HG02678 (cell line): Measurements from ENCODE around the gene GALNT1.
"Not testable (repeated sequence)": the region's sequence is repeated elsewhere in the genome, so short reads cannot be mapped to it uniquely, and the experiment has no call there.

Experiments used
- ATAC-seq: cut with Tn5 transposase; IDR thresholded peaks from one replicate; pipeline ENCODE4 v1.9.1; 2021; ENCODE audit warnings: mild to moderate bottlenecking, moderate library complexity; ENCODE audit not compliant: unreplicated experiment

Gene GALNT1

DNA sequence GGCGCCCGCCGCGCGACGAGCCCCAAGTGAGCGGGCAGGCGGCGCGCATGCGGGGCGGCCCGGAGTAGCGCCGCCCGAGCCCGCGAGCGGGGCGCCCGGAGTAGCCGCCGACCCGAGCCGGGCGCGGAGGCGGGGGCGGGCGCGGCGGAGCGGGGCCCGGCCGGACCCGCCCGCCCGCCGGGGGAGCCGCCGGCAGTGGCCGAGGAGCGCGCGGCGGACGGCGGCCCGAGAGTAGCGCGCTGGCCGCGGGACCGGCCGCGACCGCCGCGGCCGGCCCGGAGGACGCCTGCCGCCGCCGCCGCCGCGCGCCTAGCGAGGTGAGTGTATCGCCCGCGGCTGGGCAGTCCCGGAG is at the start of gene GALNT1:
TSS of gene GALNT1 (plus strand) at position 195 of the 352 bp plus-strand sequence. CDS start 72,923 bp downstream, outside the sequence.
- ATAC-seq = peak; percentile 24

DNA sequence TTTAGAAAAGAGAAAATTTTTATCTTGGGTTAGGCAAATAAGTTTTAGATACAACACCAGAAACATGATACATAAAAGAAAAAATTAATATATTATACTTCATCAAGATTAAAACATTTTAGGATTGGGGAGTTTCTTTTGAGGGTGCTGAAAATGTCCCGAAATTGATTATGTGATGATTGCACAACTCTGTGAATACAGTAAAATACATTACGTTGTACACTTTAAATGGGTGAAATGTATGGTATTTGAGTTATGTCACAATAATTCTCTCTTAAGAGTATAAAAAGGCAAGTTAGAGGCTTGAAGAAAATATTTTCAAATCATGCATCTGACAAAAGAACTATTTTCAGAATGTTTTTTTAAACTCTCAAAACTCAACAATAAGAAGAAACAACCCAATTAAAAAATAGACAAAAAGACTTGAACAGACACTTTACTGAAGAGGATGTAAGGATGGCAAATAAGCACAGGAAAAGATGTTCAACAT is 47.6 kb upstream of the GALNT1 start:
- no peak for ATAC-seq

DNA sequence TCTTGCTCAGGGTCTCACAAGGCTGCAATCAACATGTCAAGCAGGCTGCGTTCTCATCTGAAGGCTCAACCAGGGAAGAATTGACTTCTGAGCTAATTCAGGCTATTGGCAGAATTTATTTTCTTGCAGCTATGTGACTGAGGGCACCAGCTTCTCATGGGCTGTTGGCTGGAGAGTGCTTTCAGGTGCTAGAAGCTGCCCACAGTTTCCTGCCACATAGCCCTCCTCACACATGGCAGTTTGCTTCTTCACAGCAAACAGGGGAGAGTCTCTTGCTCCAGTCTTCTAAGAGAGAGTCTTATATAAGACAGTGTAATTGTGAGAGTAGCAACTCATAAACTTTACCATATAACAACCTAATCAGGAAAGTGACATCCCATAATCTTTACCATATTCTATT is 46.2 kb upstream of the GALNT1 start:
- ATAC-seq = no peak

DNA sequence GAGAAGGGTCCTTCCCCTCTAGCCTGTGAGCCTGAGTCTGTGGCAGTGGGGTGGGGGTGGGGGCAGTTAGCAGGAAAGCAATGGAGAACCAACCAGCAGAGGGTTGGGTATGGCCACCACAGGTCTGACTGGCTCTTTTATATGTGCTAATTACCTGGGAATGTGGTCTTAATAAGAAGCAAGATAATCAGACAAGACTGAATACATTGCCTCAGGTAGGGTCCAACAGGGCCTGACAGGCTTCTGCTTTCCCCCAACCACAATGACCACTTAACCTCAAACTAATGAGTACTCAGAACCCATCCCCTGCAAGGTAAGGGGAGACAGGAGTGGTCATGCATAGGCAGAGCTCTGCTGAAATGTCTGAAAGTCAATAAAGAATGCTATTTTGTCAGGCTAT is 39.2 kb upstream of the GALNT1 start:
- no peak for ATAC-seq

DNA sequence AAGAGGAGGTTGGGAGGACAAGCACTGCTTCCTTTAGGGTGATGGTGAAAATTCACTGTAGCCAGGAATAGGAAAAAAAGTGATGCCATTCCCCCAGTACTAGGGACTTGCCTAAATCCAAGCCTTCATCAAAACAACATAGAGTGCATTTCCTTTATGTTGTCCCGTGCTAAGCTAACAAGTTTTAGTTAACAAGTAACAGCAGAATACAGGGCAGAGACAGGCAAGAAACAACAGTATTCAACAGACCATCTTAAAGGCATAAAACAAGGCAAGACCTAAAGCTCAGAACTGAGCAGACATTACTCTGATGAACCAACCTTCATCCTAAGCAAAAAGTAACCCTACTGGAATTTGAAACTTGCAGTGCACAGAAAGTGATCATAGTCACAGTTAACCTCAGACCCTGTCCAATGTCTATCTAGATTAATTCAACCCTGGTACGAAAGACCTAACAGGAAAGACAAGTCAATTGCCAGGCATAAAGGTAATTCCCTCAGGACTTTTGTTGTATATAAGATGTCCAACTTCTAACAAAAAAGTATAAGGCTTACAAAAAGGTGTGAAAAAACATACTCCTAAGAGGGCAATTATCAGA is 34.4 kb upstream of the GALNT1 start:
- ATAC-seq = no peak

DNA sequence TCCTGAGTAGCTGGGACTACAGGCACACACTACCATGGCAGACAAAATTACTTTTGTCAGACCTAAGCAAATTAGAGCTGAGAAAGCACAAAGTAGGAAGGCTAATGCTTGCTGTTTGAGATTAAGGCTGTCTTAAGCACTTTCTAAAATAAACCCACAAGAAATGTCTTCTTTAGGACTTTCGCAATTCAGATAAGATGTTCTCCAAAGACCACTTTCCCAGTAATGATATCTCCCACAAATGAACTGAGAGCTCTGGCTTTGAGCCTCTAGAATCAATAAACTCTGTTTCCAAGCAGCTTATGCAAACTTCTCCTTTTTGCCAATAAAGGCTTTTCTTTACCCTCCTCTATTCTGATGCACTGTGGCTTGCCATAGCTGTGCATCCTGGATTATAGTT is 32.0 kb upstream of the GALNT1 start:
- ATAC-seq = no peak

DNA sequence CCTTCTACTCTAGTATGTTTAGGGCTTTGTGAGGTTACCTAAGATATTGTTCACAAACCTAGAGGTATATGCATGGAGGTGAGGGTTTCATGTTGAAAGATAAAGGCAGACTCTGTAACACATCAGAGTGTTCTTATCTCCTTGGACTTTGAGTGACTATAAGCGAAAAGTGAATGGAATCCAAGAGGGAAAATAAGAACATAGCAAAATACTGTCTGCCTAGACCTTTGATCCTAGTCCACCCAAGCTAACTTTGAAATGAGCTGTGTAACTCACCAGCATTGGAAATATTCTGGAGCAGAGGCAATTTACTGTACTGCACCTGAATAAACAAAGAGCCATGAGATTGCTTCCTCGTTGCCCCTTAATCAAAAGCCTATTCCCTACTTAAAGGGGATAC is 28.2 kb upstream of the GALNT1 start:
- no peak for ATAC-seq

DNA sequence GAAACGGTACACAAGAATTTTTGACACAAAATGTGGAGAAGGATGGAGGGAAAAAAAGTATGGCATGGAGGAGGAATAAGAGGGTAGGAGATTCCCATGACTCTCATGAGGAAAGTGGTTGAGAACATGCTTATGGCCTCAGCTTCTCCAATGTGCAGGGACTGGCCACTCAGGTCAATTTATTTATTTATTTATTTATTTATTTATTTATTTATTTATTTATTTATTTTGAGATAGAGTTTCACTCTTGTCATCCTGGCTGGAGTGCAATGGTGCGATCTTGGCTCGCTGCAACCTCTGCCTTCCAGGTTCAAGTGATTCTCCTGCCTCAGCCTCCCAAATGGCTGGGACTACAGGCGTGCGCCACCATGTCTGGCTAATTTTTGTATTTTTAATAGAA is 26.0 kb upstream of the GALNT1 start:
- not testable (repeated sequence) for ATAC-seq

DNA sequence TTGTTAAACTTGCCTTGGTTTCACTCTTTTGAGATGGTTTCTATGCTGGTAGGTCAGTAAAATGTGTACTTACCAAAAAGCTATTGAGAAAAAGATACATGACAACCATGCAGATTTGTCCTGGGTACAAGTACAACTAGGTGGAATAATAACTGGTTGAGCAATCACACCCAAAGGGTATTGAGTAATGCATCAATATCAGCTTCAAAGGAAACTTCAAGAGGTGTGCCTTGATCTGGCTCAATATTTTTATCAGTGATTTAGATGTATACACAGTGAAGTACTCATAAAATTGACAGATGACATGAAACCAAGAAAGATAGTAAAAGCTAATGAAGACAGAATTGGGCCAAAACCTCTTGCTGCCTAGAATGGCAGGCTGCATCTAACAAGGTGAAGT is 21.7 kb upstream of the GALNT1 start:
- ATAC-seq = no peak

DNA sequence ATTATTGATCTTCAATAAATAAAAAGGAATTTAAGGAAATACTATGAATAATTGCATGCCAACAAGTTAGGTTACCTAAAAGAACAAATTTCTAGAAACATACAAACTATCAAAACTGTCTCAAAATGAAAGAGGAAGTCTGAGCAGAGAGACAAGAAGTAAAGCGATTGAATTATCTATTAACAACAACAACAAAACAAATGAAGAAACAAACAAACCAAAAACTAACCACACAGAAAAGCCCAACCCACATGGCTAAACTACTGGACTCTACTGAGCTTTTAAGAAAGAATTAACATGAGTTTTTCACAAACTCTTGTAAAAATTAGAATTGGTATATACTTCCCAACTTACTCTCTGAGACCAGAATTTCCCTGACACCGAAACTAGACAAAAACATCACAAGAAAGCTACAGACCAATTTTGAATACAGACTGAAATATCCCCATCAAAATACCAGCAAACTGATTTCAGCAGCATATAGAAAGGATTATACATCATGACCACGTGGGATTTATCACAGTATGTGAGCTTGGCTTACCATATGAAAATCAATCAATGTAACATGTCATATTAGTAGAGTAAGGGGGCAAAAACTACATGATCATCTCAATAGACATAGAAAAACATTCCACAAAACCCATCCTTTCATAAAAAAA is 16.6 kb upstream of the GALNT1 start:
- peak; percentile 85 for ATAC-seq

DNA sequence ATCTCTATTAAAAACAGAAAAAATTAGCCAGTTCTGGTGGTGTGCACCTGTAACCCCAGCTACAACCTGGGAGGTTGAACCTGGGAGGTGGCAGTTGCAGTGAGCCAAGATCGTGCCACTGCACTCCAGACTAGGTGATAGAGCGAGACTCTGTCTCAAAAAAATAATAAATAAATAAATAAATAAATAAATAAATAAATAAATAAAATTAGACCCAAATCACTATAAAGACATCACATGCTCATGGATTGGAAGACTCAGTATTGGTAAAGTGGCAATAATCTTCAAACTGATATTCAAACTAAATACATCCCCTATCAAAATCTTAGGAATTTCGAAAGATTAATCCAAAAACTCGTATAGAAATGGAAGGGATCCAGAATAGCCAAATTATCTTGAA is 15.5 kb upstream of the GALNT1 start:
- no peak for ATAC-seq

DNA sequence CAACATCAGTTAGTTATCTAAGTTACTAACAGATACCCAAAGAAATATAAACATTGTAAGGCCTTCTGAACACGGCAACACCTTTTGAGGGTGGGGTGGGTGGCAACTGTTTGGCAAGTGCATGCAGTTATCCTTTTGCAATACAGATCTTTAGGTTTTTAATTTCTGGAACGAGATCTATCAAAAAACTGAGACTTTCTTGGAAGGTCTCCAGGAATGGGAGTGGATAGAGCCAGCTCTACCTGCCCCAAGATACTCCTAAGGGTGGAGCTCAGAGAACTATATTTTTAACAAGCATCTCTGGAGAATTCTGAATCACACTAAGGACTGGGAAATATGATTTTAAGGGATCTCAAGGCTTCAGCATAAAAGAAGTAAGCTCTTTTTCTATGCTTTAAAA is 11.4 kb upstream of the GALNT1 start:
- no peak for ATAC-seq

DNA sequence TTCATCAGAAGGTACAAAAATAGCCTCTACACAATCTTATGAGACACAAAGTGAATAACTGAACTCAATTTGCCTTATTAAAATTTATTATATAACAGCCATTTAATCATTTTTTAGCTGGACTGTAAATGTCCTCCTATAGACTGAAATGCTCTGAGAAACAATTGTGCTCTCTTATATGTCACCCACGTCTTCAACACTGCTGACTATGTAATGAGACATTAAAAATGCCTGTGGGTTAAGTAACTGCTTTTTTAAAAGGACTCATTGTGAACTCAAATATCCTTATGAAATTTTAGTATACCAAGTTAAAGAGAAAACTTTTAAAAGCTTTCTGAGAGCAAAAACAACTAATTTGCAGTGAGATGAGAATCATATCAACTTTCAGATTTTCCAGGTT is 10.4 kb upstream of the GALNT1 start:
- ATAC-seq = no peak

DNA sequence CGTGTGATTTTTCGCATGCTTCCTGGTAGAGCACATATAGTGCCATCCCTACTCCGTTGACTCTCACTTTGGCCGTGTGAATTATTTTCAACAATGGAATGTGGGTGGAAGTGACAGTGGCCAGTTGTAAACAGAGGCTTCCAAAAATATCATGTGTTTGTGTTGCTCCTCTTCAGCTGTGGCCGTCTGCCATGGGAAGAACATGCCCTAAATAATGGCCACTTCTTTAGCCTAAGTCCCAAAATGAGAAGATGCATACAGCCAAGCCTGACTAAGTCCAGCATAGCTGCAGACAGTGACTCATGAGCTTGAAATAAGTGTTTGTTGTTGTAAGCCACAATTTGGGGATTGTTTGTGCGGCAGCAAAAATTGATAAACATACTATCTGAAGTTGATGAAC is 8.9 kb upstream of the GALNT1 start:
- no peak for ATAC-seq

DNA sequence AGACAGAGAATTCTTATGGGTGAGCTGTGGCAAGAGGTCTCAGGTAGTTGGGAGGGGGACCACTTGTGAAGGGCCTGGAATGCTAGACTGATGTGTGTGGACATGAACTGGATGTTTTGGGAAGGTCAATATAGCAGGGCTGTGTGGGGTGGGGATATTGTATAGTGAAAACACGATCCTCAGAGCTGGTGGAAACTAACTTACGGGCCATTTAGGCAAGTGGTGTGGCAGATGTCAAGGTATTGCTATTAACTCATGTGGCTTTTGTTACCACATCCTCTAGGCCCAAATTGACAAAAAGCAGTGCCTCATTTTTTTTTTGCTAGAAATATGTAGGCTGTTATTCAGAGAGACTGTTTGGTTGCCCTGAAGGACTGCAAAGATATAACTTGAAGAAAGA is 8.0 kb upstream of the GALNT1 start:
- ATAC-seq = peak; percentile 41

DNA sequence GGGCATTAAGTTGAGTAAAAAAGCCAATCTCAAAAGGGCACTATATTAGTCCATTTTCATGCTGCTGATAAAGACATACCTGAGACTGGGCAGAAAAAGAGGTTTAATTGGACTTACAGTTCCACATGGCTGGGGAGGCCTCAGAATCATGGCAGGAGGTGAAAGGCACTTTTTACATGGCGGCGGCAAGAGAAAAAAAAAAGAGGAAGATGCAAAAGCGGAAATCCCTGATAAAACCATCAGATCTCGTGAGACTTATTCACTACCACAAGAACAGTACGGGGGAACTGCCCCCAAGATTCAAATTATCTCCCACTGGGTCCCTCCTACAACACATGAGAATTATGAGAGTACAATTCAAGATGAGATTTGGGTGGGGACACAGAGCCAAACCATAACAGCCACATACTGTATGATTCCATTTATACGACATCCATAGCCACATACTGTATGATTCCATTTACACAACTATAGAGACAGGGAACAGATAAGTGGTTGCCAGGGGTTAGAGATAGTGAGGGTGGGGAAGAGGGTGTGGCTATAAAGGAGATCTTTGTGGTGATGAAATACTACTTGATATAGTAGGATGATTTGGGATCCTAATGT is 5.2 kb upstream of the GALNT1 start:
- not testable (repeated sequence) for ATAC-seq

DNA sequence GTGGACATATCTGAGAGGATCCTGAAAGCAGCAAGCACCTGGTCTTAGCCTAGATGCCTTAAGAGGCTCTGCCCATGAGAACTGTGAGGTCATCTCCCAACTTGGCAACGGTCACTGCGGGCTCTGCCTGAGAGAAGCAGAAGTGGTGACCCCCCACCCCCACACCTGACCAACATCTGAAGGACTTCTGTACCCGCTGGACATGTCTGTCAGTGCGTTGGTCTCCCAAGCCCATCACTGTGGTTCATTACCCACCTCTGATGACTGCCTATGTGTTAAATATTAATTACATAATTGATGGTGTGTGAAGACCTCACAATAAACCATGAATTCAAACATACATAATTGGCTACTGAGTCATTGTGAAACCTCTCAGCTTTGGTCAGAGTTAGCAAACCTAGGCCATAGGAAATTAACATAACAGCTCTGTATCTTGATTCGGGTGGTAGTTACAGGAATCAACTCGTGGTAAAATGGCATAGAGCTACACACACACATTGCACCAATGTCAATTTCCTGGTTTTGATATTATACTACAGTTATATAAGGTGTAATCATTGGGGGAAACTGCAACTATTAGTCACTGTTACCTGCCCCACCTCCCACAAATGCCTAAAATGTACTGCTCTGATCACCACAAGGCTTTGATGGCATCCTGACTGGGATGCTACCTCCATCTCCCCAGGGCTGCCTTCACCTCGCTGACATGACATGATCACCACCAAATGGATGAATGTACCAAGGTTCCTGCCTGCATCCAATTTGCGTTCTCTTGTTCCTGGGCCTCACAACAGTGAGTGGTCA is 4.3 kb upstream of the GALNT1 start:
- peak; percentile 49 for ATAC-seq

DNA sequence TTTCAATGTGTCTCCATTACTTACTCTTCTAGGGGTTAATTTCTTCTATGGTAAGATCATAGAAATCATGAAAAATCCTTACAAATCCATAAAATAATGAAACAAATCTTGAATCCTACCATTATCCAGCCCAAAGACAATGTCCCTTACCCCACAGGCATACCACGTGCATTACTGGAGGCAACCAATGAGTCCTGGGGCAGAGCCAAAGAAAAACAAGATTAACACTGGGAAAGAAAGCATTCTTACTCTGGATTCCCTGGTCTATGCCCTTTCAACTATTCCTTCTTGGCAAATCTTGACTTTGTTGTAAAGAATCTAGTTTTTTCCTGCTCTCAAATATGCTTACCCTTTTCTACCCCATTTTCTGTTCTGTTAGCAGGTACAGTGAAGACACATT is 3.1 kb upstream of the GALNT1 start:
- ATAC-seq = no peak

DNA sequence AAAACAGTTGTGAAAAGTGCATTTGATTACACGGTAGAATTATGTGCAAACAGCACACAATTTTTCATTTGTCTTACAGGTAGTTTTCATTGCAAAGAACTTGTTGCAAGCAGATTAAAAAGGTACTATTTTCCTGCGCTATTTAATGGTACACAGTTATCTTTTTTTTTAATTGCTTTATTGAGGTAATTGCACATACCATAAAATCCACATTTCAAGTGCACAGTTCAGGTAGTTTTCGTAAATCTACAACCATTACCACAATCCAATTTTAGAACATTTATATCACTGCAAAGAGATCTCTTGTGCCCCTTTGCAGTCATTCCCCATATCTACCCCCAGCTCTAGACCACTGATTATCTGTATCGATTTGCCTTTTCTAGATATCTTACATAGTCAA is 2.6 kb upstream of the GALNT1 start:
- ATAC-seq = no peak

DNA sequence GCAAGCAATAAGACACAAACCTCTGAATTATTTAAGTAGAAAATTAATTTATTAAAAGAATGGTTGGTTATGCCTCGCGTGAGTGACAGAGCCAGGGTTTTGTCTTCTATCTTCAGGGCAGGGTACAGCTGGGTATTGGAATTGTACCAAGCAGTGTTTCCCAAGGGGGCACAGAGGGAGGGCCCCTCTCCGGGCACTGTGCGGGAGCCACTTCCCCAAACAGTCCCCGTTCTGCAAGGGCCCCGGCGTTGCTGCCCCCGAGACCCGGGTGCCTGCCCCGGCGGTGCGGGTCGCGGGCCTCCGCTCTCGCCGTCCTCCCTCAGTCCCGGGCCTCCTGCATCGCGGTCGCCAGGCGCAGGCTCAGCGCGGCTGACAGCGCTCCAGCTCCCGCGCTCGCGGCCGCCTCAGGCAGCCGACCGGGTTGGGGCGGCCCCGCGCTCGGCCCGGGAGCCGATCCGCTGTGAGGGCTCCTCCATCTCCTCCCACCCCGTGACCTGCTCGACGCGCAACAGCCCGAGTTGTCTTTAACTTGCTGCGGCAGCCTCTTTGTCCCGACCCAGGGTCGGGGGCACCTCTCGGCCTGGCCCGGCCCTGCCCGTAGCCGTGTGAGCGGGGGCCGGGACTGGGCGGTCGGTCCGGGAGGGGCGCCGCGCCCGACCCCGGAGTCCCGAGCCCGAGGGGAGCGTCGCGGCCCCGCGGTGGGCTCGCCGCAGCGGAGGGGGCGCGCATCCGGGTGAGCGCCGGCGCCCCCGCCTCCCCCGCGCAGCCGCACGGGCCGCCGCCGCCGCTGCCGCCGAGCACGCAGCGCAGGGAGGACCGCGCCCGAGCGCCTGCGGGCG is 620 bp upstream of the GALNT1 start:
- peak; percentile 47 for ATAC-seq
